GM12878 (cell line): ENCODE measurements around the gene DLX5. TPM values are rescaled to one million over a fixed set of nuclear protein-coding genes. Genes with fewer than 3 reads are reported as not detected.

Experiments
- ATAC-seq: fragments of 200-7000 bp; cut with Tn5 transposase; 3 replicates; pipeline ENCODE4 v1.9.1; 2020; ENCODE audit warnings: mild to moderate bottlenecking, moderate library complexity
- BruUV-seq: library from RNA; stranded (reverse); fragments of 400-500 nt; replicated peaks from 2 replicates; lab custom pipeline; 2021; lab: Mats Ljungman, UMichigan
- CTCF ChIA-PET: fragments of 300-600 bp; sonication (Branson Sonifier 250); formaldehyde crosslinking; extraction: SDS; loops from one replicate; lab custom pipeline; 2021; ENCODE audit warnings: inconsistent platforms; lab: Yijun Ruan, JAX
- POLR2A ChIA-PET: fragments of 350-600 bp; formaldehyde crosslinking; extraction: SDS; loops from one replicate; lab custom pipeline; 2021; ENCODE audit warnings: inconsistent platforms; lab: Charles Lee
- RAD21 ChIA-PET: fragments of 300-600 bp; sonication (Branson Sonifier 250); formaldehyde crosslinking; loops from one replicate; lab custom pipeline; 2023; ENCODE audit warnings: antibody characterized with exemption; ENCODE audit not compliant: unreplicated experiment; lab: Charles Lee
- SMC1A ChIA-PET: fragments of 300-600 bp; sonication (Branson Sonifier 250); formaldehyde crosslinking; loops from one replicate; lab custom pipeline; 2023; ENCODE audit not compliant: unreplicated experiment, uncharacterized antibody; lab: Charles Lee
- DNase-seq: peaks from one replicate; pipeline ENCODE4 v3.0.0-alpha.2; 2011; ENCODE audit warnings: low read depth, low spot score
- FAIRE-seq: peaks from 3 replicates; lab custom pipeline; 2011; peaks lifted over from hg19 to GRCh38; lab: Jason Lieb, UNC
- H2AFZ ChIP-seq: 2 replicates; pipeline ENCODE4 v1.6.0; 2011; ENCODE audit warnings: low read depth, low read length, control low read depth; ENCODE audit not compliant: control insufficient read depth
- H3K27ac ChIP-seq: 2 replicates; pipeline ENCODE4 v1.5.1; 2011; ENCODE audit warnings: control low read depth; ENCODE audit not compliant: control insufficient read depth, insufficient read depth
- H3K27me3 ChIP-seq, 2 experiments: replicated peaks in 1 of 2; 2 replicates each; pipeline versions ENCODE4 v1.6.0 to v1.6.1; 2011; ENCODE audit warnings: low read length in 1 of 2; ENCODE audit not compliant: control insufficient read depth in 2 of 2, insufficient read depth in 2 of 2
- H3K36me3 ChIP-seq, 2 experiments: 2 replicates each; pipeline ENCODE4 v1.5.1; 2011; ENCODE audit warnings: low read length in 1 of 2; ENCODE audit not compliant: control insufficient read depth in 2 of 2, insufficient read depth in 2 of 2
- H3K4me1 ChIP-seq: 2 replicates; pipeline ENCODE4 v1.6.1; 2011; ENCODE audit warnings: mild to moderate bottlenecking, low read length, moderate library complexity, mixed read lengths; ENCODE audit not compliant: control insufficient read depth, insufficient read depth
- H3K4me2 ChIP-seq: 2 replicates; pipeline ENCODE4 v1.6.0; 2011; ENCODE audit warnings: control low read depth; ENCODE audit not compliant: control insufficient read depth, insufficient read depth
- H3K4me3 ChIP-seq: fragments of 200-600 bp; sonication (generic); 2 replicates; pipeline ENCODE4 v1.5.1; 2016
- H3K79me2 ChIP-seq: 2 replicates; pipeline ENCODE4 v1.6.0; 2011; ENCODE audit warnings: low read length; ENCODE audit not compliant: control insufficient read depth, insufficient read depth
- H3K9ac ChIP-seq: 2 replicates; pipeline ENCODE4 v1.8.0; 2011; ENCODE audit warnings: low read length, control low read depth, mixed read lengths; ENCODE audit not compliant: control insufficient read depth, insufficient read depth
- H3K9me3 ChIP-seq: replicated peaks from 3 replicates; pipeline ENCODE4 v1.5.1; 2011; ENCODE audit warnings: mild to moderate bottlenecking, low read length; ENCODE audit not compliant: control insufficient read depth, insufficient read depth
- H4K20me1 ChIP-seq: 2 replicates; pipeline ENCODE4 v1.6.0; 2011; ENCODE audit not compliant: control insufficient read depth, insufficient read depth
- CBFB ChIP-seq: IDR thresholded peaks from 2 replicates; pipeline ENCODE4 v1.6.1; 2016; ENCODE audit warnings: antibody characterized with exemption, low read depth
- CBX3 ChIP-seq: fragments of 200-600 bp; sonication (generic); IDR thresholded peaks from 2 replicates; pipeline ENCODE4 v1.6.1; 2016; ENCODE audit warnings: low read depth, borderline replicate concordance
- CREB1 ChIP-seq: IDR thresholded peaks from 2 replicates; pipeline ENCODE4 v1.6.1; 2012; ENCODE audit warnings: low read depth, mild to moderate bottlenecking, inconsistent platforms
- CTCF ChIP-seq, 3 experiments: IDR thresholded peaks in 2 of 3; conservative IDR thresholded peaks in 1 of 3; 2 replicates each; pipeline ENCODE4 v1.5.1; 2011; ENCODE audit warnings: low read depth in 3 of 3, low read length in 3 of 3, mild to moderate bottlenecking in 3 of 3, control low read depth in 2 of 3, moderate library complexity in 2 of 3, inconsistent platforms in 1 of 3, mixed read lengths in 1 of 3; ENCODE audit not compliant: control insufficient read depth in 2 of 3, insufficient read depth in 1 of 3; ENCODE audit errors: extremely low read depth in 1 of 3
- EGR1 ChIP-seq, 2 experiments: IDR thresholded peaks; 1 replicate in 1 of 2; 2 replicates in 1 of 2; pipeline ENCODE4 v1.6.1; 2011 to 2012; ENCODE audit warnings: low read depth in 2 of 2, low read length in 2 of 2, borderline replicate concordance in 1 of 2, mild to moderate bottlenecking in 1 of 2, moderate library complexity in 1 of 2
- GABPA ChIP-seq: IDR thresholded peaks from 2 replicates; pipeline ENCODE4 v1.6.1; 2014; ENCODE audit warnings: antibody characterized with exemption, low read depth, mild to moderate bottlenecking, inconsistent platforms
- GATAD2B ChIP-seq: fragments of 450-650 bp; conservative IDR thresholded peaks from 2 replicates; pipeline ENCODE4 v1.6.1; 2017; ENCODE audit warnings: low read depth, mild to moderate bottlenecking, moderate library complexity
- KDM1A ChIP-seq: fragments of 200-600 bp; sonication (generic); IDR thresholded peaks from 2 replicates; pipeline ENCODE4 v1.6.1; 2016; ENCODE audit warnings: borderline replicate concordance
- MEF2B ChIP-seq: fragments of 450-650 bp; IDR thresholded peaks from 2 replicates; pipeline ENCODE4 v1.6.1; 2018; ENCODE audit warnings: mild to moderate bottlenecking, moderate library complexity; ENCODE audit not compliant: partially characterized antibody, poor library complexity, severe bottlenecking
- NBN ChIP-seq: fragments of 450-650 bp; IDR thresholded peaks from 2 replicates; pipeline ENCODE4 v1.6.1; 2016
- NFYA ChIP-seq: IDR thresholded peaks from 2 replicates; pipeline ENCODE4 v1.6.1; 2011; ENCODE audit warnings: low read depth, mild to moderate bottlenecking, low read length, improper control_type of control experiment, borderline replicate concordance
- NR2F1 ChIP-seq: fragments of 450-650 bp; conservative IDR thresholded peaks from 2 replicates; pipeline ENCODE4 v1.6.1; 2017; ENCODE audit warnings: mild to moderate bottlenecking
- PAX8 ChIP-seq: fragments of 450-650 bp; IDR thresholded peaks from 2 replicates; pipeline ENCODE4 v1.6.1; 2017; ENCODE audit warnings: mild to moderate bottlenecking, moderate library complexity
- PML ChIP-seq: IDR thresholded peaks from 2 replicates; pipeline ENCODE4 v1.6.1; 2012; ENCODE audit warnings: low read length, inconsistent platforms
- POLR2AphosphoS2 ChIP-seq: IDR thresholded peaks from 2 replicates; pipeline ENCODE4 v1.6.1; 2011; ENCODE audit warnings: low read depth, mild to moderate bottlenecking, low read length, improper control_type of control experiment, moderate library complexity
- ZNF592 ChIP-seq: fragments of 450-650 bp; IDR thresholded peaks from 2 replicates; pipeline ENCODE4 v1.6.1; 2017; ENCODE audit warnings: mild to moderate bottlenecking, moderate library complexity
- WGBS: methylation state at CpG from one replicate; pipeline ENCODE4 v1.1.6; 2016; ENCODE audit warnings: low lambda C conversion rate; ENCODE audit not compliant: insufficient replicate concordance, insufficient coverage; ENCODE audit errors: missing lambda C conversion rate; 5-methylcytosine and 5-hydroxymethylcytosine counted together
- in situ Hi-C: fragments of 300-500 bp; cut with MboI; formaldehyde crosslinking; loops from 9 replicates; pipeline ENCODE4 v1.14.3; 2018; ENCODE audit warnings: mixed read lengths
- intact Hi-C: fragments of 100-400 bp; cut with micrococcal nuclease; formaldehyde crosslinking; loops from one replicate; pipeline ENCODE4 v1.14.2; 2022; ENCODE audit not compliant: unreplicated experiment
- polyA plus RNA-seq, 11 experiments: library from polyadenylated mRNA; depleted of rRNA in 4 of 11; unstranded in 6 of 11; stranded (reverse) in 5 of 11; fragments of >200 nt; fragmentation: Nextera tagmentation in 4 of 11; fragmentation: Illumina TruSeq in 1 of 11; extraction: Ambion mirVana in 4 of 11; extraction: Trizol in 1 of 11; gene quantifications; 1 replicate in 1 of 11; 2 replicates in 10 of 11; pipeline versions ENCODE4 v1.2.1 to v1.2.3, GENCODE V29; 2011 to 2016; ENCODE audit warnings: inconsistent platforms in 2 of 11, missing spikeins in 2 of 11, low read depth in 1 of 11
- total RNA-seq, 4 experiments: library from RNA; depleted of rRNA in 3 of 4; stranded (reverse); fragments of >200 nt in 3 of 4; fragmentation: Illumina TruSeq in 1 of 4; extraction: Trizol in 1 of 4; gene quantifications; 2 replicates each; pipeline versions ENCODE4 v1.2.1 to v1.2.3, GENCODE V29; 2013 to 2021

The DLX5 gene
- total and polyA plus RNA-seq, 10 of the 15 experiments (the other 5 are each of a cell fraction or from before 2014, with no cell fraction given), result not detected

GRCh38 chr7:97043281-97043680 lies 18.6 kb upstream of the DLX5 start (continued):
- TF ChIP-seq ZNF592 (no peak), CREB1 (no peak), KDM1A (no peak), GABPA (no peak), POLR2AphosphoS2 (no peak)

- H3K36me3 ChIP-seq, result no peaks in the 10 kb centered on the region
- H3K27ac ChIP-seq, result no peak overlapping the region
- in situ Hi-C loops (no loop called here), intact Hi-C loops (no loop called here)
- BruUV-seq, result no TSS peak
- WGBS, result 37% methylated on average over 5 of the region's 5 CpGs
- ChIA-PET RAD21 (no interaction called here), SMC1A (interaction anchor here (0.7 kb wide), 1 partner anchor 86 kb away, joined by 3 read pairs; no protein-coding TSS in a partner anchor), POLR2A (no interaction called here), CTCF (interaction anchor here (1.4 kb wide), 1 partner anchor 12 kb away, joined by 4 read pairs; no protein-coding TSS in a partner anchor)
- DNase-seq (no peak), FAIRE-seq (no peak), ATAC-seq (no peak)
- no peaks in the 10 kb centered on the region for H4K20me1 ChIP-seq
- H3K4me1 ChIP-seq, result no peaks in the 10 kb centered on the region
- H3K27me3 ChIP-seq, result peaks cover 0 to 7% of the 10 kb centered on the region in 2 experiments; a peak in 1 of 4 replicates
- H3K9me3 ChIP-seq, result no peaks in the 10 kb centered on the region
- no peak overlapping the region for H3K4me3 ChIP-seq
- no peak overlapping the region for H3K4me2 ChIP-seq
- H2AFZ ChIP-seq, result no peak overlapping the region
- H3K79me2 ChIP-seq, result no peaks in the 10 kb centered on the region
- H3K9ac ChIP-seq, result no peak overlapping the region
- TF ChIP-seq PML, result no peak
- no peak for TF ChIP-seq PAX8
- TF ChIP-seq EGR1 (IDR thresholded peaks at IDR 0.05; ENCODE audit: borderline replicate concordance in 1 of 2, low read depth in 2 of 2, low read length in 2 of 2), result no peak
- TF ChIP-seq CTCF (IDR thresholded peaks at IDR 0.05 in 2 of 3, conservative IDR thresholded peaks at IDR 0.05 in 1 of 3; ENCODE audit: control insufficient read depth in 2 of 3, extremely low read depth in 1 of 3, insufficient read depth in 1 of 3, low read depth in 3 of 3, low read length in 3 of 3), result no peak
- TF ChIP-seq MEF2B, result no peak
- no peak for TF ChIP-seq NR2F1
- no peak for TF ChIP-seq NBN
- no peak for TF ChIP-seq CBFB
- no peak for TF ChIP-seq NFYA
- TF ChIP-seq CBX3, result no peak
- TF ChIP-seq GATAD2B, result no peak
Measured at GRCh38 chr7:97039374-97040065, 14.9 kb upstream of the DLX5 start.
